IMR-90 (cell line): ENCODE measurements around the gene CPNE9. TPM values are rescaled to one million over a fixed set of nuclear protein-coding genes. Genes with fewer than 3 reads are reported as not detected.
A peak's percentile ranks its signal among the peaks of the same experiment; 100 is the strongest.

Experiments used
- ATAC-seq: fragments of 200-7000 bp; cut with Tn5 transposase; 2 replicates; pipeline ENCODE4 v1.9.1; 2020; ENCODE audit warnings: low read depth, mild to moderate bottlenecking, moderate library complexity
- BruUV-seq: library from RNA; stranded (reverse); fragments of 400-500 nt; replicated peaks from 2 replicates; lab custom pipeline; 2021; lab: Mats Ljungman, UMichigan
- CTCF ChIA-PET: fragments of 300-600 bp; formaldehyde crosslinking; extraction: SDS; loops from one replicate; lab custom pipeline; 2021; ENCODE audit warnings: antibody characterized with exemption; lab: Yijun Ruan, JAX
- POLR2A ChIA-PET: fragments of 300-600 bp; sonication (Branson Sonifier 250); formaldehyde crosslinking; loops from one replicate; lab custom pipeline; 2022; ENCODE audit warnings: antibody characterized with exemption; ENCODE audit not compliant: unreplicated experiment; lab: Charles Lee
- DNase-seq: peaks from one replicate; pipeline ENCODE4 v3.0.0; 2013
- H2AFZ ChIP-seq: replicated peaks from 2 replicates; pipeline ENCODE3; 2013; ENCODE audit warnings: low read length, mild to moderate bottlenecking; ENCODE audit not compliant: poor library complexity
- H2AK5ac ChIP-seq: 2 replicates; pipeline ENCODE4 v1.6.1; 2013; ENCODE audit warnings: low read depth, low read length, inconsistent platforms
- H2AK9ac ChIP-seq: replicated peaks from 2 replicates; pipeline ENCODE3; 2013; ENCODE audit warnings: mild to moderate bottlenecking, low read depth, low read length, moderate library complexity; ENCODE audit not compliant: poor library complexity
- H2BK120ac ChIP-seq: 2 replicates; pipeline ENCODE4 v1.6.1; 2013; ENCODE audit warnings: low read depth, low read length, inconsistent platforms
- H2BK15ac ChIP-seq: 3 replicates; pipeline ENCODE4 v1.6.1; 2013; ENCODE audit warnings: low read depth, low read length, inconsistent platforms
- H2BK20ac ChIP-seq: 2 replicates; pipeline ENCODE4 v1.6.1; 2013; ENCODE audit warnings: low read depth, mild to moderate bottlenecking, inconsistent platforms, low read length, moderate library complexity
- H2BK5ac ChIP-seq: 2 replicates; pipeline ENCODE4 v1.6.1; 2013; ENCODE audit warnings: mild to moderate bottlenecking, low read depth, low read length, inconsistent platforms; ENCODE audit not compliant: poor library complexity, severe bottlenecking
- H3K14ac ChIP-seq: replicated peaks from 2 replicates; pipeline ENCODE4 v1.6.1; 2013; ENCODE audit warnings: low read depth, low read length, inconsistent platforms
- H3K18ac ChIP-seq: 2 replicates; pipeline ENCODE4 v1.6.1; 2013; ENCODE audit warnings: low read depth, low read length, control low read depth
- H3K23ac ChIP-seq: 2 replicates; pipeline ENCODE4 v1.6.1; 2013; ENCODE audit warnings: low read depth, low read length, inconsistent platforms
- H3K27ac ChIP-seq: 2 replicates; pipeline ENCODE4 v1.5.1; 2013; ENCODE audit warnings: mild to moderate bottlenecking, control low read depth, low read length; ENCODE audit not compliant: insufficient read depth
- H3K27me3 ChIP-seq: 2 replicates; pipeline ENCODE4 v1.6.1; 2013; ENCODE audit warnings: low read length; ENCODE audit not compliant: control insufficient read depth, insufficient read depth
- H3K36me3 ChIP-seq: 2 replicates; pipeline ENCODE4 v1.6.1; 2013; ENCODE audit warnings: low read length, mixed read lengths; ENCODE audit not compliant: control insufficient read depth, insufficient read depth
- H3K4ac ChIP-seq: 2 replicates; pipeline ENCODE4 v1.6.1; 2013; ENCODE audit warnings: low read depth, low read length, inconsistent platforms
- H3K4me1 ChIP-seq: 2 replicates; pipeline ENCODE4 v1.6.1; 2013; ENCODE audit warnings: low read length, mixed read lengths; ENCODE audit not compliant: control insufficient read depth, insufficient read depth
- H3K4me2 ChIP-seq: 2 replicates; pipeline ENCODE4 v1.6.1; 2013; ENCODE audit warnings: low read depth, mild to moderate bottlenecking, control low read depth, low read length, moderate library complexity
- H3K4me3 ChIP-seq: 2 replicates; pipeline ENCODE4 v1.5.1; 2013; ENCODE audit warnings: low read depth, mild to moderate bottlenecking, control low read depth, low read length, moderate library complexity; ENCODE audit not compliant: insufficient read depth
- H3K56ac ChIP-seq: 2 replicates; pipeline ENCODE4 v1.6.1; 2013; ENCODE audit warnings: low read length, inconsistent platforms; ENCODE audit not compliant: insufficient read depth; ENCODE audit errors: extremely low read depth
- H3K79me1 ChIP-seq, 2 experiments: 2 replicates each; pipeline ENCODE4 v1.6.1; 2013; ENCODE audit warnings: low read length in 2 of 2, inconsistent platforms in 1 of 2, low read depth in 1 of 2
- H3K9ac ChIP-seq: 2 replicates; pipeline ENCODE4 v1.6.1; 2013; ENCODE audit warnings: low read depth, low read length, control low read depth
- H3K9me1 ChIP-seq: 2 replicates; pipeline ENCODE4 v1.6.1; 2013; ENCODE audit warnings: low read length, inconsistent platforms; ENCODE audit not compliant: insufficient read depth
- H3K9me3 ChIP-seq: 2 replicates; pipeline ENCODE4 v1.6.1; 2013; ENCODE audit warnings: low read length; ENCODE audit not compliant: control insufficient read depth, insufficient read depth
- H4K20me1 ChIP-seq: 2 replicates; pipeline ENCODE4 v1.6.1; 2013; ENCODE audit warnings: low read length, inconsistent platforms; ENCODE audit not compliant: insufficient read depth
- H4K5ac ChIP-seq: 2 replicates; pipeline ENCODE4 v1.6.1; 2013; ENCODE audit warnings: mild to moderate bottlenecking, low read depth, low read length, control low read depth
- H4K8ac ChIP-seq, 2 experiments: 2 replicates each; pipeline ENCODE4 v1.6.1; 2013; ENCODE audit warnings: low read depth in 2 of 2, low read length in 2 of 2, control low read depth in 1 of 2, inconsistent platforms in 1 of 2
- H4K91ac ChIP-seq: 2 replicates; pipeline ENCODE4 v1.6.1; 2013; ENCODE audit warnings: low read depth, low read length, inconsistent platforms; ENCODE audit not compliant: insufficient read depth
- BHLHE40 ChIP-seq: fragments of 150-350 bp; IDR thresholded peaks from 2 replicates; pipeline ENCODE4 v1.6.1; 2016; ENCODE audit warnings: mild to moderate bottlenecking, low read depth, low read length
- CEBPB ChIP-seq: IDR thresholded peaks from 2 replicates; pipeline ENCODE4 v1.6.1; 2012; ENCODE audit warnings: low read depth, low read length, improper control_type of control experiment
- CHD1 ChIP-seq: IDR thresholded peaks from 2 replicates; pipeline ENCODE4 v1.6.1; 2012; ENCODE audit warnings: low read depth, low read length, improper control_type of control experiment
- FOS ChIP-seq: fragments of 150-350 bp; IDR thresholded peaks from 2 replicates; pipeline ENCODE4 v1.6.1; 2016; ENCODE audit warnings: low read depth, low read length
- MAFK ChIP-seq: IDR thresholded peaks from 2 replicates; pipeline ENCODE4 v1.6.1; 2012; ENCODE audit warnings: low read depth, low read length, improper control_type of control experiment
- MAZ ChIP-seq: IDR thresholded peaks from 2 replicates; pipeline ENCODE4 v1.6.1; 2012; ENCODE audit warnings: low read depth, mild to moderate bottlenecking, low read length, improper control_type of control experiment, moderate library complexity, borderline replicate concordance
- MXI1 ChIP-seq: IDR thresholded peaks from 2 replicates; pipeline ENCODE4 v1.6.1; 2012; ENCODE audit warnings: low read depth, mild to moderate bottlenecking, low read length, moderate library complexity, borderline replicate concordance
- NFE2L2 ChIP-seq: fragments of 150-350 bp; IDR thresholded peaks from 2 replicates; pipeline ENCODE4 v1.6.1; 2016; ENCODE audit warnings: low read depth, mild to moderate bottlenecking, low read length
- POLR2A ChIP-seq: IDR thresholded peaks from 2 replicates; pipeline ENCODE4 v1.6.1; 2012; ENCODE audit warnings: mild to moderate bottlenecking, low read depth, low read length
- RAD21 ChIP-seq: IDR thresholded peaks from 2 replicates; pipeline ENCODE4 v1.6.1; 2012; ENCODE audit warnings: low read length, improper control_type of control experiment
- RCOR1 ChIP-seq: IDR thresholded peaks from 2 replicates; pipeline ENCODE4 v1.6.1; 2012; ENCODE audit warnings: mild to moderate bottlenecking, low read length, improper control_type of control experiment; ENCODE audit not compliant: insufficient replicate concordance
- RFX5 ChIP-seq: IDR thresholded peaks from 2 replicates; pipeline ENCODE4 v1.8.0; 2012; ENCODE audit warnings: low read depth, mild to moderate bottlenecking, low read length, moderate library complexity
- SMC3 ChIP-seq: fragments of 150-350 bp; IDR thresholded peaks from 2 replicates; pipeline ENCODE4 v1.6.1; 2016; ENCODE audit warnings: low read depth, mild to moderate bottlenecking, antibody characterized with exemption, low read length, moderate library complexity
- WGBS, 2 experiments: methylation state at CpG; one replicate each; pipeline versions ENCODE4 v1.1.5 to v1.1.7; 2013; ENCODE audit warnings: missing lambda C conversion rate in 2 of 2; ENCODE audit not compliant: insufficient read length in 1 of 2; ENCODE audit errors: extremely low coverage in 2 of 2; 5-methylcytosine and 5-hydroxymethylcytosine counted together
- dilution Hi-C: fragments of 300-500 bp; cut with HindIII; formaldehyde crosslinking; loops from one replicate; pipeline ENCODE4 v1.14.3; 2018; ENCODE audit warnings: low sequenced_read_pairs; ENCODE audit not compliant: unreplicated experiment
- in situ Hi-C: fragments of 300-500 bp; cut with MboI; formaldehyde crosslinking; loops from 3 replicates; pipeline ENCODE4 v1.14.3; 2019; ENCODE audit warnings: low sequenced_read_pairs, inconsistent platforms, mixed read lengths
- intact Hi-C: fragments of 100-400 bp; cut with micrococcal nuclease; formaldehyde crosslinking; loops from 2 replicates; pipeline ENCODE4 v1.10.0; 2022
- polyA plus RNA-seq, 3 experiments: library from polyadenylated mRNA; depleted of rRNA; stranded (reverse); fragments of >200 nt; gene quantifications; 2 replicates each; pipeline ENCODE4 v1.2.3, GENCODE V29; 2012; ENCODE audit warnings: low replicate concordance in 1 of 3
- total RNA-seq: library from RNA; depleted of rRNA; stranded (reverse); fragments of >200 nt; gene quantifications from 2 replicates; pipeline ENCODE4 v1.2.3, GENCODE V29; 2012
- TF ChIP-seq, protein P1 (sequence below): conservative IDR thresholded peaks from 2 replicates; pipeline ENCODE4 v1.5.1; 2012; ENCODE audit warnings: mild to moderate bottlenecking, low read depth, low read length, improper control_type of control experiment
- TF ChIP-seq, protein P2 (sequence below): fragments of 150-350 bp; IDR thresholded peaks from 2 replicates; pipeline ENCODE4 v1.6.1; 2016; ENCODE audit warnings: low read depth, mild to moderate bottlenecking, low read length, moderate library complexity, borderline replicate concordance
- TF ChIP-seq, protein P3 (sequence below): fragments of 150-350 bp; IDR thresholded peaks from 2 replicates; pipeline ENCODE4 v1.6.1; 2017; ENCODE audit warnings: mild to moderate bottlenecking, antibody characterized with exemption, low read length, low read depth

CPNE9 gene
- total and polyA plus RNA-seq, 2 of the 4 experiments (the other 2 are of a cell fraction): not detected

DNA sequence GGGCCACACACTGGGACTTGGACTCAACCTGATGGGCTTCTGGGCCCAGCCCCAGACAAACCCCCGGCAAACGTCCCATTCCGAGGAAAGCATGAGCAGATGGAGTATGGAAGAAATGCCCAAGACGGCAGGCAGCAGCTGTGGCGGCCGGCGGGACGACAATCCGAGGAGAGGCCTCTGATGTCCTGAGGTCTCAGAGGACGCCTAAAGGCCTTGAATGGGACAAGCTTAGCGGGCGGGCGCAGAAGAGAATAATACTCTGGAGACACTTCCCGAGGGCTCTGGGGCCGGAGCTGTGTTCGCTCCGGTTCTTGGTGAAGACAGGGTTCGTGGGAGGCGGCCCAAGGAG is 45.6 kb downstream of the CPNE9 start:
- peak overlapping the region; percentile 59 for H2AK5ac ChIP-seq
- H2BK20ac ChIP-seq: 0 out of 2 replicates have a peak overlapping the region, but pooled peaks have one; percentile 3
- H3K27me3 ChIP-seq: no peaks in the 10 kb centered on the region
- peak overlapping the region; percentile 74 for H3K4ac ChIP-seq
- peaks cover 41% of the 10 kb centered on the region for H3K36me3 ChIP-seq
- BruUV-seq: no TSS peak
- peak overlapping the region; percentile 5; the same call in 1 of the 2 replicates for H3K18ac ChIP-seq
- H2BK15ac ChIP-seq: no peak overlapping the region
- H3K4me2 ChIP-seq: peak overlapping the region; percentile 48
- DNase-seq: no peak
- peak overlapping the region; percentile 73 for H4K5ac ChIP-seq
- H2AFZ ChIP-seq: peak overlapping the region; percentile 99
- peak; percentile 18 for ATAC-seq
- CTCF ChIA-PET: interaction anchor here (1.9 kb wide), 1 partner anchor 33 kb away, joined by 4 read pairs; no protein-coding TSS in a partner anchor
- peak overlapping the region; percentile 73 for H4K91ac ChIP-seq
- intact Hi-C loops: loop anchor here (1.0 kb wide), 1 partner anchor 18 kb away; the partner anchor contains the start of gene BRPF1
- peaks cover 20% of the 10 kb centered on the region for H3K4me1 ChIP-seq
- H2BK120ac ChIP-seq: peak overlapping the region; percentile 45
- H3K4me3 ChIP-seq: peak overlapping the region; percentile 38
- H2BK5ac ChIP-seq: peak overlapping the region; percentile 59
- WGBS, 2 experiments: 2% methylated on average over 12 of the region's 19 CpGs; no CpG with 5 or more reads in 1 of the 2 experiments
- peak overlapping the region; percentile 51 for H3K9ac ChIP-seq
- H3K79me1 ChIP-seq: peaks cover 17 to 42% of the 10 kb centered on the region in 2 experiments
- H3K27ac ChIP-seq: peak overlapping the region; percentile 74
- TF ChIP-seq, protein P1, sequence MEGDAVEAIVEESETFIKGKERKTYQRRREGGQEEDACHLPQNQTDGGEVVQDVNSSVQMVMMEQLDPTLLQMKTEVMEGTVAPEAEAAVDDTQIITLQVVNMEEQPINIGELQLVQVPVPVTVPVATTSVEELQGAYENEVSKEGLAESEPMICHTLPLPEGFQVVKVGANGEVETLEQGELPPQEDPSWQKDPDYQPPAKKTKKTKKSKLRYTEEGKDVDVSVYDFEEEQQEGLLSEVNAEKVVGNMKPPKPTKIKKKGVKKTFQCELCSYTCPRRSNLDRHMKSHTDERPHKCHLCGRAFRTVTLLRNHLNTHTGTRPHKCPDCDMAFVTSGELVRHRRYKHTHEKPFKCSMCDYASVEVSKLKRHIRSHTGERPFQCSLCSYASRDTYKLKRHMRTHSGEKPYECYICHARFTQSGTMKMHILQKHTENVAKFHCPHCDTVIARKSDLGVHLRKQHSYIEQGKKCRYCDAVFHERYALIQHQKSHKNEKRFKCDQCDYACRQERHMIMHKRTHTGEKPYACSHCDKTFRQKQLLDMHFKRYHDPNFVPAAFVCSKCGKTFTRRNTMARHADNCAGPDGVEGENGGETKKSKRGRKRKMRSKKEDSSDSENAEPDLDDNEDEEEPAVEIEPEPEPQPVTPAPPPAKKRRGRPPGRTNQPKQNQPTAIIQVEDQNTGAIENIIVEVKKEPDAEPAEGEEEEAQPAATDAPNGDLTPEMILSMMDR: no peak
- TF ChIP-seq POLR2A (no peak), RAD21 (no peak), RFX5 (no peak), BHLHE40 (no peak), CEBPB (no peak), RCOR1 (no peak), CHD1 (no peak), MXI1 (no peak), FOS (no peak), MAZ (no peak), NFE2L2 (no peak), SMC3 (no peak), MAFK (no peak)
- TF ChIP-seq, protein P2, sequence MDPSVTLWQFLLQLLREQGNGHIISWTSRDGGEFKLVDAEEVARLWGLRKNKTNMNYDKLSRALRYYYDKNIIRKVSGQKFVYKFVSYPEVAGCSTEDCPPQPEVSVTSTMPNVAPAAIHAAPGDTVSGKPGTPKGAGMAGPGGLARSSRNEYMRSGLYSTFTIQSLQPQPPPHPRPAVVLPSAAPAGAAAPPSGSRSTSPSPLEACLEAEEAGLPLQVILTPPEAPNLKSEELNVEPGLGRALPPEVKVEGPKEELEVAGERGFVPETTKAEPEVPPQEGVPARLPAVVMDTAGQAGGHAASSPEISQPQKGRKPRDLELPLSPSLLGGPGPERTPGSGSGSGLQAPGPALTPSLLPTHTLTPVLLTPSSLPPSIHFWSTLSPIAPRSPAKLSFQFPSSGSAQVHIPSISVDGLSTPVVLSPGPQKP: no peak
- TF ChIP-seq, protein P3, sequence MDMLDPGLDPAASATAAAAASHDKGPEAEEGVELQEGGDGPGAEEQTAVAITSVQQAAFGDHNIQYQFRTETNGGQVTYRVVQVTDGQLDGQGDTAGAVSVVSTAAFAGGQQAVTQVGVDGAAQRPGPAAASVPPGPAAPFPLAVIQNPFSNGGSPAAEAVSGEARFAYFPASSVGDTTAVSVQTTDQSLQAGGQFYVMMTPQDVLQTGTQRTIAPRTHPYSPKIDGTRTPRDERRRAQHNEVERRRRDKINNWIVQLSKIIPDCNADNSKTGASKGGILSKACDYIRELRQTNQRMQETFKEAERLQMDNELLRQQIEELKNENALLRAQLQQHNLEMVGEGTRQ: no peak
- in situ Hi-C loops: no loop called here
- H3K23ac ChIP-seq: peak overlapping the region; percentile 83
- H2AK9ac ChIP-seq: peak overlapping the region; percentile 91
- POLR2A ChIA-PET: interaction anchor here (1.6 kb wide), 1 partner anchor 17 kb away, joined by 5 read pairs; no protein-coding TSS in a partner anchor
- H3K9me1 ChIP-seq: peaks cover 17% of the 10 kb centered on the region
- H3K14ac ChIP-seq: peak overlapping the region; percentile 65
- dilution Hi-C loops: no loop called here
- H3K9me3 ChIP-seq: no peaks in the 10 kb centered on the region
- H4K20me1 ChIP-seq: no peaks in the 10 kb centered on the region
- peak overlapping the region; percentile 60; the same call in 1 of the 2 replicates for H3K56ac ChIP-seq
- peak overlapping the region; percentile 70 to 80 for H4K8ac ChIP-seq
